ENCODE measurements around the gene PAGE2B.

GRCh38 chrX:55026840-55027239, 48.0 kb upstream of the PAGE2B start:
- no peak for TF ChIP-seq CTCF (IDR thresholded peaks at IDR 0.05)
- TF ChIP-seq EZH2 (IDR thresholded peaks at IDR 0.05; ENCODE audit: borderline replicate concordance, insufficient read depth, low read depth, low read length, poor library complexity, severe bottlenecking), result no peak
